ENCODE results near the gene HEMGN. TPM values are rescaled to one million over a fixed set of nuclear protein-coding genes. Genes with fewer than 3 reads are reported as not detected.

The HEMGN gene
- total and polyA plus RNA-seq, 2 of the 8 experiments (the other 6 are each of a cell fraction or from before 2014, with no cell fraction given) = not detected

DNA sequence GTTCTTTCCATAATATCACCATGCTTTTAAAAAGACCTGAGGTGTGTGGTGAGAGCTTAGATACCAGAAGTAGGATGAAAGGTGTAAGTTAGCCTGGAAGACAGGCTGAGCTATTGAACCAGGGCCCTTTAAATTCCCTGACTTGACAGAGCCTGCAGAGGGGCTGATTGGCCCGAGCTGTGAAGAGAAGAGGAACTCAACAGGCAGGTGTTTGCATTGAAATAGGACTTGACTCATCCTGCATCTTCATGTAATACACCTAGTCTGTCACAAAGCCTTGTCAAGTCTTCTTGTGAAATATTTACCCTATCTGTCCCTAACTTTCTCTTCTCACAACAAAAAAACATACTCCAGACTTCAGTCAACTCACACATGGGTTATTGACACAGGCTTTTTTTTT is 28.5 kb upstream of the HEMGN start:
- no peak overlapping the region for H2AK5ac ChIP-seq (ENCODE audit: low read depth, low read length)
- no peak overlapping the region for H3K18ac ChIP-seq (ENCODE audit: extremely low read depth, low read length)
- POLR2A ChIA-PET (ENCODE audit: partially characterized antibody) = interaction anchor here (0.6 kb wide), 1 partner anchor 44 kb away, joined by 3 read pairs; the partner anchor contains the start of gene TRMO
- H4K5ac ChIP-seq (ENCODE audit: insufficient read length, low read depth, low read length) = no peak overlapping the region
- no peaks in the 10 kb centered on the region for H3K36me3 ChIP-seq (ENCODE audit: control insufficient read depth in 2 of 4, insufficient read depth in 4 of 4, low read length in 3 of 4)
- H2BK120ac ChIP-seq (replicated peaks; ENCODE audit: low read depth, low read length) = no peak overlapping the region
- H4K91ac ChIP-seq (replicated peaks; ENCODE audit: insufficient read length, low read length) = no peak overlapping the region
- H3K23me2 ChIP-seq (ENCODE audit: low read depth, low read length) = no peaks in the 10 kb centered on the region
- H2BK15ac ChIP-seq (ENCODE audit: low read length) = no peak overlapping the region
- no peak overlapping the region for H3K4me2 ChIP-seq (ENCODE audit: insufficient read depth in 1 of 2, low read depth in 2 of 2, low read length in 2 of 2)
- FAIRE-seq (no peak), DNase-seq (ENCODE audit: low read depth in 1 of 2, low spot score in 2 of 2) (no peak)
- H3K27ac ChIP-seq (ENCODE audit: low read depth, low read length) = no peak overlapping the region
- no peaks in the 10 kb centered on the region for H4K20me1 ChIP-seq (replicated peaks in 1 of 2; ENCODE audit: control insufficient read depth in 1 of 2, insufficient read depth in 2 of 2, low read length in 2 of 2)
- no peaks in the 10 kb centered on the region for H3K79me2 ChIP-seq (ENCODE audit: control insufficient read depth in 1 of 2, insufficient read depth in 2 of 2, low read length in 2 of 2)
- H2BK12ac ChIP-seq (ENCODE audit: low read depth, low read length) = no peak overlapping the region
- H3K14ac ChIP-seq (ENCODE audit: insufficient read length) = no peak overlapping the region
- no peak for TF ChIP-seq EGR1 (IDR thresholded peaks at IDR 0.05; ENCODE audit: borderline replicate concordance, low read depth, low read length)
- TF ChIP-seq, protein P1, sequence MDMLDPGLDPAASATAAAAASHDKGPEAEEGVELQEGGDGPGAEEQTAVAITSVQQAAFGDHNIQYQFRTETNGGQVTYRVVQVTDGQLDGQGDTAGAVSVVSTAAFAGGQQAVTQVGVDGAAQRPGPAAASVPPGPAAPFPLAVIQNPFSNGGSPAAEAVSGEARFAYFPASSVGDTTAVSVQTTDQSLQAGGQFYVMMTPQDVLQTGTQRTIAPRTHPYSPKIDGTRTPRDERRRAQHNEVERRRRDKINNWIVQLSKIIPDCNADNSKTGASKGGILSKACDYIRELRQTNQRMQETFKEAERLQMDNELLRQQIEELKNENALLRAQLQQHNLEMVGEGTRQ (IDR thresholded peaks at IDR 0.05; ENCODE audit: low read length) = no peak
- no peak for TF ChIP-seq CEBPB (IDR thresholded peaks at IDR 0.05; ENCODE audit: low read depth, low read length)
- TF ChIP-seq ASH2L (IDR thresholded peaks at IDR 0.05; ENCODE audit: low read length) = no peak
- TF ChIP-seq MAFK (IDR thresholded peaks at IDR 0.05; ENCODE audit: low read depth, low read length) = no peak
- no peak for TF ChIP-seq JUN (IDR thresholded peaks at IDR 0.05; ENCODE audit: low read depth, low read length)
- TF ChIP-seq POU5F1 (IDR thresholded peaks at IDR 0.05; ENCODE audit: low read depth, low read length) = no peak
- TF ChIP-seq POLR2A (IDR thresholded peaks at IDR 0.05; ENCODE audit: control extremely low read depth in 1 of 2, low read depth in 2 of 2, low read length in 2 of 2) = no peak
- TF ChIP-seq BACH1 (IDR thresholded peaks at IDR 0.05; ENCODE audit: low read length) = no peak
- TF ChIP-seq RBBP5 (IDR thresholded peaks at IDR 0.05; ENCODE audit: borderline replicate concordance, low read depth, low read length) = no peak
- TF ChIP-seq GABPA (IDR thresholded peaks at IDR 0.05; ENCODE audit: borderline replicate concordance, insufficient read depth, low read length) = no peak
- no peak overlapping the region for H4K8ac ChIP-seq (ENCODE audit: extremely low read depth, insufficient read depth, low read length)
- H3K9me3 ChIP-seq (ENCODE audit: insufficient read depth in 2 of 2, low read depth in 1 of 2, low read length in 1 of 2) = no peaks in the 10 kb centered on the region
- WGBS, 2 experiments (ENCODE audit: extremely low coverage in 1 of 2, insufficient coverage in 1 of 2, insufficient read length in 1 of 2, insufficient replicate concordance in 2 of 2, low coverage in 1 of 2, low lambda C conversion rate in 2 of 2, missing lambda C conversion rate in 1 of 2) = 29% methylated on average over 1 of the region's 1 CpG; no CpG with 5 or more reads in 1 of the 2 experiments
- no peak overlapping the region for H3K23ac ChIP-seq (ENCODE audit: insufficient read length)
- H3K79me1 ChIP-seq (ENCODE audit: low read depth, low read length) = no peaks in the 10 kb centered on the region
- H3K27me3 ChIP-seq (replicated peaks in 1 of 4; ENCODE audit: control insufficient read depth in 3 of 4, extremely low read depth in 1 of 4, insufficient read depth in 3 of 4, low read length in 3 of 4) = peaks cover 0 to 7% (median 3%) of the 10 kb centered on the region in 4 experiments; a peak in 4 of 7 replicates
- H2BK5ac ChIP-seq (ENCODE audit: low read depth, low read length) = no peak overlapping the region
- no peak overlapping the region for H2AFZ ChIP-seq (ENCODE audit: low read length)
- no peak overlapping the region for H3K4me3 ChIP-seq (ENCODE audit: extremely low read depth in 1 of 4, insufficient read depth in 2 of 4, low read depth in 3 of 4, low read length in 4 of 4)
- no peak overlapping the region for H3K4ac ChIP-seq (replicated peaks; ENCODE audit: insufficient read length, low read depth, low read length)
- H3K56ac ChIP-seq (replicated peaks; ENCODE audit: insufficient read length, low read depth, low read length) = no peak overlapping the region
- no peak overlapping the region for H3K9ac ChIP-seq (replicated peaks in 1 of 4; ENCODE audit: extremely low read depth in 1 of 4, low read depth in 3 of 4, low read length in 3 of 4)
- CTCF ChIA-PET (ENCODE audit: partially characterized antibody) = interaction anchor here (0.7 kb wide), 1 partner anchor 21 kb away, joined by 4 read pairs; no protein-coding TSS in a partner anchor
- no peaks in the 10 kb centered on the region for H3K4me1 ChIP-seq (replicated peaks in 1 of 4; ENCODE audit: control insufficient read depth in 3 of 4, insufficient read depth in 4 of 4, low read length in 3 of 4)
- H2BK20ac ChIP-seq (ENCODE audit: low read length) = no peak overlapping the region
